ENCODE results near the gene AGMO.

The AGMO gene

DNA sequence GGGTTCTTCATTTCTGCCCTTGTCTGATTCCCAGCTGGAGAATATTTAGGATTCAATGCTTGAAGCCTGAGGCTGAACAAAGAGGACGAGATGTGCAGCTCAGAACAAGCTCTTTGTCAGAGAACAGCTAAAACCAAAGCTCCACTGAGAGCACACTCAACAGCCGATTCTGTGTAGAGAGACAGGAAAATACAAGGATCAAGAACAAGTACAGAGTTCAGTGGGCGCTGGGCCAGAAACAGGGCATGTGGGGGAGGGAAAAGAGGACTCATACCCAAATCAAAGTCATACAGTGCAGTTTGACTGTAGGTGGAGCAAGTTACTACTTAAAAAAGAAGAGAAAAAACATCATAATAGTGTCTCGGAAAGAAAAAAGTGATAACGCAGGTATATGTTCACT lies at the start of gene AGMO:
TSS of gene AGMO (minus strand) at position 181 of the 400 bp plus-strand sequence.
- H3K4me3 ChIP-seq: no peak within 1 kb of the TSS
- H3K4me2 ChIP-seq: no peak within 1 kb of the TSS
- H4K20me1 ChIP-seq: no peaks in the 10 kb centered on the region
- H3K27me3 ChIP-seq: no peaks in the 10 kb centered on the region
- no peaks in the 10 kb centered on the region for H3K36me3 ChIP-seq
- no peak for TF ChIP-seq Cebpa-rat (IDR thresholded peaks at IDR 0.05)
- no peak within 1 kb of the TSS for H3K27ac ChIP-seq
- H3K9me3 ChIP-seq (replicated peaks in 1 of 11): no peaks in the 10 kb centered on the region
- no peaks in the 10 kb centered on the region for H3K4me1 ChIP-seq
- no peak within 1 kb of the TSS for H3K9ac ChIP-seq

DNA sequence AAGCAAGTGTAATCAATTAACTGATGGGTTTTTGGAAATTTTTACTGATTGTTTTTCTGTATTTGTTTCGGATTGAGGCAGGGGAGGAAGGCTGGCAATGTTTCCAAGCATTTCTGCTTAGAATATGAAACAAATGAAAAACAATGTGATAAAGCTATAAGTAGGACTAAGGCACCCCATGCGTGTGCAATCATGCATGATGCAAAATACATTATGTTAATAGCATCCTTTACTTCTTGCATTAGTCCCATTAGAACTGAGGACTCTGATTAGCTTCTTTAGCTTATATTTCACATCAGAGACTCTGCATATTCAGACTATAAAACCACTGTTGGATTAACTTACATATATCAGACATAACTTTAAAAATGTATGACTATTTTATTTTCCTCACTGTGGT lies 48.7 kb upstream of the AGMO start:
- no peaks in the 10 kb centered on the region for H4K20me1 ChIP-seq
- no peak overlapping the region for H3K4me2 ChIP-seq
- H3K9me3 ChIP-seq (replicated peaks in 1 of 11): no peaks in the 10 kb centered on the region
- H3K4me3 ChIP-seq: no peak overlapping the region
- H3K4me1 ChIP-seq: no peaks in the 10 kb centered on the region
- H3K36me3 ChIP-seq: no peaks in the 10 kb centered on the region
- H3K27me3 ChIP-seq: no peaks in the 10 kb centered on the region
- no peak for TF ChIP-seq Cebpa-rat (IDR thresholded peaks at IDR 0.05)
- no peak overlapping the region for H3K27ac ChIP-seq
- H3K9ac ChIP-seq: no peak overlapping the region

GRCh38 chr7:15609287-15609686 lies 47.5 kb upstream of the AGMO start:
- Histone ChIP-seq H3K27ac (no peak overlapping the region), H4K20me1 (no peaks in the 10 kb centered on the region), H3K9me3 (replicated peaks in 1 of 11) (no peaks in the 10 kb centered on the region), H3K4me3 (no peak overlapping the region), H3K4me1 (no peaks in the 10 kb centered on the region), H3K4me2 (no peak overlapping the region), H3K9ac (no peak overlapping the region), H3K36me3 (no peaks in the 10 kb centered on the region), H3K27me3 (no peaks in the 10 kb centered on the region)
- no peak for TF ChIP-seq Cebpa-rat (IDR thresholded peaks at IDR 0.05)

DNA sequence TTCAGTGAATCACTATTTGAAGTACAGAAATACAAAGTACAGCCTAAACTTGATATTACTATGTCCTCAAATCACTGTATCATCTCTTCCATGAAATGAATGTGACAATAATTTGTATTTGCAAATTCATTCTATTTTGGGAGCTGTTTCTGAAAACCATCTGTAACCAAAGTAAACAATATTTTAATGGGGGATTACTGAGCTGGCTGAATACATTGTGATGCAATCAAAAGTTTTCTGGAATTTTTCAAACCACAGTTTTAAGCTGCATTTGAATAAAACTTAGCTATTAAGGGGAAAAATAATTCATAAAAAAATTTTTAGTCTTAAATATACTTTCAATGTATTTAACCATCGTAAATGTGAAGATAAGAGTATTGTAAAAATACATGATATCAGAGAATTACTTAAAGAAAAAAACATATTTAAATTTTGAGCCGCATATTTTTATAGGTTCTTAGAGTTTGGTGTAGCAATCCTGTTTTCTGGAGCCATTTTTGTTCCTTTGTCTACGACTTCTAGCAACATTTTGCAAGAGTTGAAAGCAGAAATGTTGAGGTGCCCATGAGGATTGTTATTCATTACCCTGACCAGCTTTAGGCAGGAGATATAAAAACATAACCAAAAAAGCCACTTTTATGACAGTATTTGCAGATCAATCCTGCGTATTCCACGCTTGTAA lies 45.9 kb upstream of the AGMO start:
- H3K9ac ChIP-seq: no peak overlapping the region
- no peak for TF ChIP-seq Cebpa-rat (IDR thresholded peaks at IDR 0.05)
- no peaks in the 10 kb centered on the region for H3K27me3 ChIP-seq
- H4K20me1 ChIP-seq: no peaks in the 10 kb centered on the region
- H3K27ac ChIP-seq: no peak overlapping the region
- no peak overlapping the region for H3K4me2 ChIP-seq
- no peak overlapping the region for H3K4me3 ChIP-seq
- H3K4me1 ChIP-seq: no peaks in the 10 kb centered on the region
- H3K36me3 ChIP-seq: no peaks in the 10 kb centered on the region
- H3K9me3 ChIP-seq (replicated peaks in 1 of 11): no peaks in the 10 kb centered on the region

- Histone ChIP-seq H3K9me3 (replicated peaks in 1 of 11) (no peaks in the 10 kb centered on the region), H3K4me2 (no peak overlapping the region), H3K4me3 (no peak overlapping the region), H3K27me3 (no peaks in the 10 kb centered on the region), H3K36me3 (no peaks in the 10 kb centered on the region), H3K9ac (no peak overlapping the region), H3K27ac (no peak overlapping the region), H3K4me1 (no peaks in the 10 kb centered on the region), H4K20me1 (no peaks in the 10 kb centered on the region)
- TF ChIP-seq Cebpa-rat (IDR thresholded peaks at IDR 0.05): no peak
These were observed 44.7 kb upstream of the AGMO start for GRCh38 chr7:15606561-15606960.

- TF ChIP-seq Cebpa-rat (IDR thresholded peaks at IDR 0.05): no peak
- Histone ChIP-seq H3K27me3 (no peaks in the 10 kb centered on the region), H3K36me3 (no peaks in the 10 kb centered on the region), H3K4me1 (no peaks in the 10 kb centered on the region), H3K9me3 (replicated peaks in 1 of 11) (peaks cover 12 to 14% (median 13%) of the 10 kb centered on the region in 11 experiments), H4K20me1 (no peaks in the 10 kb centered on the region), H3K9ac (no peak overlapping the region), H3K4me3 (no peak overlapping the region), H3K27ac (no peak overlapping the region), H3K4me2 (no peak overlapping the region)
These were observed 42.4 kb upstream of the AGMO start for GRCh38 chr7:15604166-15604565.

- Histone ChIP-seq H3K9me3 (replicated peaks in 1 of 11) (peaks cover 16 to 21% (median 18%) of the 10 kb centered on the region in 11 experiments), H3K27me3 (no peaks in the 10 kb centered on the region), H4K20me1 (no peaks in the 10 kb centered on the region), H3K36me3 (no peaks in the 10 kb centered on the region), H3K4me3 (no peak overlapping the region), H3K4me2 (no peak overlapping the region), H3K4me1 (no peaks in the 10 kb centered on the region), H3K27ac (no peak overlapping the region), H3K9ac (no peak overlapping the region)
- no peak for TF ChIP-seq Cebpa-rat (IDR thresholded peaks at IDR 0.05)
These were observed 41.3 kb upstream of the AGMO start for GRCh38 chr7:15603124-15603523.

- TF ChIP-seq Cebpa-rat (IDR thresholded peaks at IDR 0.05): no peak
- Histone ChIP-seq H3K9me3 (replicated peaks in 1 of 11) (peaks cover 16 to 21% (median 18%) of the 10 kb centered on the region in 11 experiments), H3K27ac (no peak overlapping the region)
These were observed 40.4 kb upstream of the AGMO start for GRCh38 chr7:15602236-15602635.

GRCh38 chr7:15601175-15601574 lies 39.4 kb upstream of the AGMO start:
- no peak for TF ChIP-seq Cebpa-rat (IDR thresholded peaks at IDR 0.05)
- H3K27me3 ChIP-seq: no peaks in the 10 kb centered on the region
- peaks cover 16 to 21% (median 18%) of the 10 kb centered on the region in 11 experiments for H3K9me3 ChIP-seq (replicated peaks in 1 of 11)
- H3K4me3 ChIP-seq: no peak overlapping the region
- H3K4me1 ChIP-seq: no peaks in the 10 kb centered on the region
- H3K27ac ChIP-seq: no peak overlapping the region
- no peaks in the 10 kb centered on the region for H3K36me3 ChIP-seq
- H3K4me2 ChIP-seq: no peak overlapping the region
- H4K20me1 ChIP-seq: no peaks in the 10 kb centered on the region
- no peak overlapping the region for H3K9ac ChIP-seq

More at GRCh38 chr7:15602236-15602635, 40.4 kb upstream of the AGMO start:
- Histone ChIP-seq H3K4me1 (no peaks in the 10 kb centered on the region), H3K36me3 (no peaks in the 10 kb centered on the region), H3K4me2 (no peak overlapping the region), H3K27me3 (no peaks in the 10 kb centered on the region), H3K9ac (no peak overlapping the region), H4K20me1 (no peaks in the 10 kb centered on the region), H3K4me3 (no peak overlapping the region)

GRCh38 chr7:15600298-15600697 lies 38.5 kb upstream of the AGMO start:
- H3K36me3 ChIP-seq: no peaks in the 10 kb centered on the region
- no peak overlapping the region for H3K27ac ChIP-seq
- no peak for TF ChIP-seq Cebpa-rat (IDR thresholded peaks at IDR 0.05)
- H3K27me3 ChIP-seq: no peaks in the 10 kb centered on the region
- no peaks in the 10 kb centered on the region for H4K20me1 ChIP-seq
- no peak overlapping the region for H3K4me2 ChIP-seq
- no peaks in the 10 kb centered on the region for H3K4me1 ChIP-seq
- H3K4me3 ChIP-seq: no peak overlapping the region
- H3K9ac ChIP-seq: no peak overlapping the region
- peaks cover 16 to 21% (median 18%) of the 10 kb centered on the region in 11 experiments for H3K9me3 ChIP-seq (replicated peaks in 1 of 11)
